ENCODE measurements around the gene CCL3.
"Not testable (repeated sequence)": the region's sequence is repeated elsewhere in the genome, so short reads cannot be mapped to it uniquely, and the experiment has no call there.

The CCL3 gene

DNA sequence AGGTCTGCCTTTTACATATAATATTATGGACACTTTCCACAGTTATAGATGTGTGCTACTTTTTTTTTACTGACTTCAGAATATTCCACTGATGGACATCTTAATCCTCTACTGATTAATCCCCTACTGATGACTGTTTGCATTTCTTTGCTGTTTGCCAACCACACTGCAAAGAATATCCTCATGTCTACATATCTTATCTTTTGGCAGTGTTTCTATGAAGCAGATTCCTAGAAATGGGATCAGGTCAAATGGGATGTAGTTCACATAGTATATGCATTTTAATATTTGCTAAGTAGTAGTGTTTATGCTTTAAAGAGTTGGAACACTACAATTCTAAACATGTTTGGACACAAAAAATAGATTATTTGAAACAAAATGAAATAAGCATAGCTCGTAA lies 3.2 kb downstream of the CCL3 start:
- DNase-seq (ENCODE audit: low read depth) = no peak
- TF ChIP-seq, protein P1, sequence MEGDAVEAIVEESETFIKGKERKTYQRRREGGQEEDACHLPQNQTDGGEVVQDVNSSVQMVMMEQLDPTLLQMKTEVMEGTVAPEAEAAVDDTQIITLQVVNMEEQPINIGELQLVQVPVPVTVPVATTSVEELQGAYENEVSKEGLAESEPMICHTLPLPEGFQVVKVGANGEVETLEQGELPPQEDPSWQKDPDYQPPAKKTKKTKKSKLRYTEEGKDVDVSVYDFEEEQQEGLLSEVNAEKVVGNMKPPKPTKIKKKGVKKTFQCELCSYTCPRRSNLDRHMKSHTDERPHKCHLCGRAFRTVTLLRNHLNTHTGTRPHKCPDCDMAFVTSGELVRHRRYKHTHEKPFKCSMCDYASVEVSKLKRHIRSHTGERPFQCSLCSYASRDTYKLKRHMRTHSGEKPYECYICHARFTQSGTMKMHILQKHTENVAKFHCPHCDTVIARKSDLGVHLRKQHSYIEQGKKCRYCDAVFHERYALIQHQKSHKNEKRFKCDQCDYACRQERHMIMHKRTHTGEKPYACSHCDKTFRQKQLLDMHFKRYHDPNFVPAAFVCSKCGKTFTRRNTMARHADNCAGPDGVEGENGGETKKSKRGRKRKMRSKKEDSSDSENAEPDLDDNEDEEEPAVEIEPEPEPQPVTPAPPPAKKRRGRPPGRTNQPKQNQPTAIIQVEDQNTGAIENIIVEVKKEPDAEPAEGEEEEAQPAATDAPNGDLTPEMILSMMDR (conservative IDR thresholded peaks at IDR 0.05; ENCODE audit: low read length) = no peak
- no peak overlapping the region for H3K4me3 ChIP-seq (ENCODE audit: low read length)

DNA sequence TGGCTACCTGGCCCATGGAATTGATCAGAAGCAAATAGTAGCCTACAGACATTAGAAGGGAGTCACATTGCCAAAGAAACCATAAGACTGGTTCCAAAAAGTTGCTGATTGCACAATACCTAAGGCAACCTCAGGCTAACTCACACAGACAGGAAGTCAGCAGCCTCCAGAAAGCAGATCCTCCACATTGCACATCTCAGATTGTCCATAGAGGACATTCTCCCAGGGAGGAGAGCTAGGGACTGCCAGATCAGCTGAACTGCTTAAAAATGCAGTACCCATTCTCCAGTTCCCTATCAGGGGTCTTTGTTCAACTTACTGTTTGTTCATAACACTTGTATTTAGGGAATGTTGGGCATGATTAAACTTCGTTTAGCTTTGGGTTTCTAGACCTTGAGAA lies 4.2 kb downstream of the CCL3 start:
- TF ChIP-seq, protein P1 (conservative IDR thresholded peaks at IDR 0.05; ENCODE audit: low read length) = no peak
- peak; percentile 34 for DNase-seq (ENCODE audit: low read depth)

DNA sequence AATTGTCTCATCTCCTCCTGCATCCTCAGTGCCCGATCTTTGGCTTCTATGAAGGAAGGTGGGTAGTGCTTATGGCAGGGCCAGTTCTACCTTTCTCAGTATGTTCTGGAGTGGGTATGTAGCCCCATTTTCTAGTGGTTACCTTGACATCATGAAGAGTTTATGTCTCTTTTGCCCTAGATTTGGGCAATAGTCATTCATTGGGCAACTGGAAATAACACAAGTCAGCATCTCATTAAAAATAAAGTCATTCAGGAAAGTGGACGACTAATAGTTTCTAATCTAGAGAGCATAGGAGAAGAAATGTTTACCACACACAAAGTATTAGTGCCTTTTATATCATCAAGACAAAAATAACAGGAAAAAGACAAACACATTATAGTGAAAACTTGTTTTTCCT lies 6.3 kb downstream of the CCL3 start:
- not testable (repeated sequence) for H3K4me3 ChIP-seq (ENCODE audit: low read length); DNase-seq (ENCODE audit: low read depth)

More for the DNA sequence above, 4.2 kb downstream of the CCL3 start:
- no peak overlapping the region for H3K4me3 ChIP-seq (ENCODE audit: low read length)

DNA sequence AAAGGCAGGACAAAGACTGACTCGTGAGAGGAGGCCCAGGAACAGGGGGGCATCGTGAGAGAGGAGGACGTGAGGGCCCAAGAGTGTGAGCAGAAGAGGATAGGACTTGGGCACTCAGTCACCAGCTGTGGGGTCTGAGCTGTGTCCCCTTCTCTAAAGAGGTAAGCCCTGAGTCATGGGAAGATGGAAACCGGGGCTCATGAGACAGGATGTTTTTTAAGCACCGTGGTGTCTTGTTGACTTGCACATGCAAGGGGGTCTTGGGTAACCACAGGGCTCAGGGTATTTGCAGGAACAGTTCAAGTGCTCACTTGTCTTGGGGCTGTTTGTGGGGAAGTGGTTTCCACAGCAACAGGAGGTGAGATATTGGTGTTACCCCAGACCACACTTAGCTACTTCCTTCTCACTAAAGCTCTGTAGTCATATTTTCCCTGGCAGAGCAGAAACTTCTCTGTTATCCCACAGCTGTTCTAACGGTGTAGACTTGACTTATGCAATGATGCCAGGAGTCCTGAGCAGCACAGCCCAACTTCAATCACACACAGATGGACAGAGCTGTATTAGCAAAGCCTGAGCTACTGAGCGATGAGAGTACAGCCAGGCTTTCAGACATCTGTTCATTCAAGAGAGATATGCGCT lies 7.3 kb downstream of the CCL3 start:
- H3K4me3 ChIP-seq (ENCODE audit: low read length); DNase-seq (ENCODE audit: low read depth): not testable (repeated sequence)

DNA sequence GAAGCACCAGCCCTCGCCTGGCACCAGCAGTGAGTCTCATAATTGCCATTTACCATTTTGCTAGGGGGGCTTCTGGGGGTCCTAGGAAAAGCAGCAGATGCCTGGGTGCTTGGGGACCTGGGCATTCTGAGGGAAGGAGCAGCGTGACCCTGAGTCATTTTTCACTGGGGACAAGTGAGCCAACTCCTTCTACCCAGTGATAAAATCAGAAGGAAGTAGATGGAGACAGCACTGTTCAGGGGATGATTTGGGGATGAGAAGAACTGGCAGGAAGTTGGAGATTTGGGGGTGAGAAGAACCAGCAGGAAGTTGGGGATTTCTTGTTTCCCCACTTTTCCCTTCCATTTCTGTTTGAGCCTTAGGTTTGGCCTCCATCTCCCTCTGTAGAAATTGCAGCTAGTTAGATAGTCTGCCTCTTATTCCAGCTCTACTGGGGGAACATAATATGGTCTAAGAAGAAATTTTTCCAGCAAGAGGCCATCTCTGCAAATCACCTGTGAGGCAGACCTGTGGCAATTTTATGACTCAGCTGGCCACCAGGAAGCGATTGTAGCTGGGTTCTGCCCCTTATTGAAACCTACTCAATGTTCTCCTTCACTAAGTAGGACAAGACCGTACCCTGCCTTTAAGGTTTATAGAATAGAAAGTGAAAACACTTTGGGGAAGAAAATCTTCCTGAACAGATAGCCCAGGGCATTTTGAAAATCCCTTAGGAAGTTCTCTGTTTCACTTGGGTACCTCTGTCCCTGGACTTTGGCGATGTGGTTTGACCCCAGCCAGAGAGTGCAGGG lies 8.1 kb downstream of the CCL3 start:
- H3K4me3 ChIP-seq (ENCODE audit: low read length); DNase-seq (ENCODE audit: low read depth): not testable (repeated sequence)

DNA sequence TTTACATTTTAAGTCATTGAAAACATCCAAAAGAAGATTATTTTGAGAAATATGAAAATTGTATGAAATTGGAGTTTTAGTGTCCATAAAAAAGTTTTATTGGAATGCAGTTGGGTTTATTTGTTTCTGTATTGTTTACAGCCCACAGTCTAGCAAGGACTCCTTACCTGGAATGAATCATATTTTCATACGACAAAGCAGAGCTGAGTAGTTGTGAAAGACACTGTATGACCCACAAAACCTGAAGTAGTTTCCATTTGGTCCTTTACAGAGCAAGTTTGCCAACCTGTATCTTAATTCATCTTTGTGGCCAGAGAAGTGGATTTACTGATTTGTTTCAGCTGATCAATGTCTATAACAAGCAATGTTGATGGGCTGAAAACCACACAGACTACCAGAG lies 15.6 kb downstream of the CCL3 start:
- TF ChIP-seq, protein P1 (conservative IDR thresholded peaks at IDR 0.05; ENCODE audit: low read length) = no peak
- DNase-seq (ENCODE audit: low read depth) = no peak
- H3K4me3 ChIP-seq (ENCODE audit: low read length) = no peak overlapping the region

DNA sequence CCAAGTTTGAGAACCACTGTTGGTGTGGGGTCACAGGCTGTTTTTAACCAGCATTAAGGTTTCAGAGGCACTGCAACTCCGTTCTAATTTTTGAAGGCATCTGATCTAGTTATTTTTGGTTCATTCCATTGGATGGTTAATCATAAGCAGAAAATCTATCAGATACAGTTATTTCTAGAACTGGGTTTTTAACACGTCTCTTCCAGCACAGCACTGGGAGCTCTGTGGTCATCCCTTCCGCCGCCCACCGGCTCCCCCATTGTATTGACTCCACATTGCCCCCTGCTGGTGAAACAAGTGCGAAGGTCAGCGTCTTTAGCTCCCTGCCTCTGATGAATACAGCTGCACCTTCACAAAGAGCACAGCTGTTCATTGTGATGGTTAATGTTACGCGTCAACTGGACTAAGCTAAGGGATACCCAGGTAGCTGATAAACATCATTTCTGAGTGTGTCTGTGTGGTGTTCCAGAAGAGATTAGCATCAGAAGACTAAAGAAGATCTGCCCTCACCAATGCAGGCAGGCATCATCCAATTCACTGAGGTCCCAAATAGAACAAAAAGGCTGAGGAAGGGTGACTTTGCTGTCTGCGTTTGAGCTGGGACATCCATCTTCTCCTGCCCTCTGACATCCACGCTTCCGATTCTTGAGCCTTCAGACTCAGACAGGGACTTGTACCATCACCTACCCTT lies 17.4 kb downstream of the CCL3 start:
- TF ChIP-seq, protein P1 (conservative IDR thresholded peaks at IDR 0.05; ENCODE audit: low read length) = peak; percentile 52
- H3K4me3 ChIP-seq (ENCODE audit: low read length) = no peak overlapping the region
- DNase-seq (ENCODE audit: low read depth) = peak; percentile 9

DNA sequence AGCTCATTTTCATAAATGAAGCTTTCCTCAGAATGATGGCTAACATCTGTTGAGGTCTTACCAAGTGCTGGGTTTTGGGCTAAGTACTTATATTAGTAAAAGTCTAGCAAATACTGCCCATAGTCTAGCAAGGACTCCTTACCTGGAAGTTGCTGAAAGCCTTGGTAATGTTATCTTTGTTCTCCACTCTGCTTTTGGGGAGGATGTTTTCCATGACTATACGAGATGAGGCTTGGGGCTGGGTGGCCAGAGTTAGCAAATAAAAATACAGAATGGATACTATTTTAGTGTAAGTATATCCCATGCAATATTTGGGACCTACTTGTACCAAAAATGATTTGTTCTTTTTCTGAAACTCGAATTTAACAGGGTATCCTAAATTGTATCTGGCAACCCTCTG lies 18.2 kb downstream of the CCL3 start:
- no peak for DNase-seq (ENCODE audit: low read depth)
- TF ChIP-seq, protein P1 (conservative IDR thresholded peaks at IDR 0.05; ENCODE audit: low read length) = no peak
- no peak overlapping the region for H3K4me3 ChIP-seq (ENCODE audit: low read length)
